ENCODE data around the gene VASP. TPM values are rescaled to one million over a fixed set of nuclear protein-coding genes. Genes with fewer than 3 reads are reported as not detected.

Gene VASP
- polyA plus RNA-seq, 1 donor from 2014 or later, result 6.1 TPM

GRCh38 chr19:45511074-45511473, 3.8 kb downstream of the VASP start:
- H3K27me3 ChIP-seq (ENCODE audit: insufficient read depth, low read depth, low read length), result no peaks in the 10 kb centered on the region
- no peaks in the 10 kb centered on the region for H3K9me3 ChIP-seq (ENCODE audit: low read length)
- H3K36me3 ChIP-seq (ENCODE audit: insufficient read depth, low read length), result no peaks in the 10 kb centered on the region
- no peaks in the 10 kb centered on the region for H3F3A ChIP-seq (ENCODE audit: insufficient read depth, low read length, poor library complexity, severe bottlenecking)
- H2AFZ ChIP-seq (ENCODE audit: low read depth, low read length), result no peak overlapping the region
- H4K20me1 ChIP-seq (ENCODE audit: insufficient read depth), result no peaks in the 10 kb centered on the region
- no peaks in the 10 kb centered on the region for H3K79me2 ChIP-seq (replicated peaks; ENCODE audit: insufficient read depth, low read length)
- no peak overlapping the region for H3K4me3 ChIP-seq (ENCODE audit: low read length)
- no peak overlapping the region for H3K27ac ChIP-seq (ENCODE audit: low read length)
- no peak overlapping the region for H3K4me2 ChIP-seq (ENCODE audit: low read length)
- H3K9me2 ChIP-seq (ENCODE audit: insufficient read depth, low read length), result no peaks in the 10 kb centered on the region
- H3K9ac ChIP-seq (ENCODE audit: low read length), result no peak overlapping the region
- TF ChIP-seq EP300 (conservative IDR thresholded peaks at IDR 0.05; ENCODE audit: poor library complexity, severe bottlenecking) (no peak), SMC3 (conservative IDR thresholded peaks at IDR 0.05; ENCODE audit: poor library complexity) (no peak), EZH2 (IDR thresholded peaks at IDR 0.05; ENCODE audit: borderline replicate concordance, insufficient read depth, low read length, poor library complexity, severe bottlenecking) (no peak), REST (IDR thresholded peaks at IDR 0.05; ENCODE audit: borderline replicate concordance) (no peak), MXI1 (conservative IDR thresholded peaks at IDR 0.05; ENCODE audit: poor library complexity, severe bottlenecking) (no peak), CTCF (IDR thresholded peaks at IDR 0.05; ENCODE audit: poor library complexity, severe bottlenecking) (no peak), TAF1 (IDR thresholded peaks at IDR 0.05; ENCODE audit: low read depth) (no peak), RAD21 (conservative IDR thresholded peaks at IDR 0.05) (no peak), POLR2AphosphoS5 (IDR thresholded peaks at IDR 0.05) (no peak)

- Histone ChIP-seq H3K27ac (ENCODE audit: low read length) (no peak overlapping the region), H3K27me3 (ENCODE audit: insufficient read depth, low read depth, low read length) (no peaks in the 10 kb centered on the region), H4K20me1 (ENCODE audit: insufficient read depth) (no peaks in the 10 kb centered on the region), H3K79me2 (replicated peaks; ENCODE audit: insufficient read depth, low read length) (no peaks in the 10 kb centered on the region), H3K9me2 (ENCODE audit: insufficient read depth, low read length) (no peaks in the 10 kb centered on the region), H2AFZ (ENCODE audit: low read depth, low read length) (no peak overlapping the region), H3K36me3 (ENCODE audit: insufficient read depth, low read length) (no peaks in the 10 kb centered on the region), H3K9ac (ENCODE audit: low read length) (no peak overlapping the region), H3K4me3 (ENCODE audit: low read length) (no peak overlapping the region), H3K9me3 (ENCODE audit: low read length) (no peaks in the 10 kb centered on the region), H3K4me2 (ENCODE audit: low read length) (no peak overlapping the region), H3F3A (ENCODE audit: insufficient read depth, low read length, poor library complexity, severe bottlenecking) (no peaks in the 10 kb centered on the region)
- TF ChIP-seq RAD21 (conservative IDR thresholded peaks at IDR 0.05) (no peak), EP300 (conservative IDR thresholded peaks at IDR 0.05; ENCODE audit: poor library complexity, severe bottlenecking) (no peak), TAF1 (IDR thresholded peaks at IDR 0.05; ENCODE audit: low read depth) (no peak), MXI1 (conservative IDR thresholded peaks at IDR 0.05; ENCODE audit: poor library complexity, severe bottlenecking) (no peak), EZH2 (IDR thresholded peaks at IDR 0.05; ENCODE audit: borderline replicate concordance, insufficient read depth, low read length, poor library complexity, severe bottlenecking) (no peak), SMC3 (conservative IDR thresholded peaks at IDR 0.05; ENCODE audit: poor library complexity) (no peak)
These were observed 5.7 kb downstream of the VASP start for GRCh38 chr19:45512881-45513483.
